KBM-7 (cell line): Measurements from ENCODE around the gene GFER.
"Not testable (repeated sequence)": the region's sequence is repeated elsewhere in the genome, so short reads cannot be mapped to it uniquely, and the experiment has no call there.

Experiments used
- DNase-seq: peaks from one replicate; pipeline ENCODE4 v3.0.0-alpha.2; 2015
- in situ Hi-C: fragments of 300-500 bp; cut with MboI; formaldehyde crosslinking; loops from 2 replicates; pipeline ENCODE4 v1.14.3; 2020; ENCODE audit warnings: low sequenced_read_pairs, low pct_unique_long_range_greater_than_20kb, mixed read lengths

The GFER gene

DNA sequence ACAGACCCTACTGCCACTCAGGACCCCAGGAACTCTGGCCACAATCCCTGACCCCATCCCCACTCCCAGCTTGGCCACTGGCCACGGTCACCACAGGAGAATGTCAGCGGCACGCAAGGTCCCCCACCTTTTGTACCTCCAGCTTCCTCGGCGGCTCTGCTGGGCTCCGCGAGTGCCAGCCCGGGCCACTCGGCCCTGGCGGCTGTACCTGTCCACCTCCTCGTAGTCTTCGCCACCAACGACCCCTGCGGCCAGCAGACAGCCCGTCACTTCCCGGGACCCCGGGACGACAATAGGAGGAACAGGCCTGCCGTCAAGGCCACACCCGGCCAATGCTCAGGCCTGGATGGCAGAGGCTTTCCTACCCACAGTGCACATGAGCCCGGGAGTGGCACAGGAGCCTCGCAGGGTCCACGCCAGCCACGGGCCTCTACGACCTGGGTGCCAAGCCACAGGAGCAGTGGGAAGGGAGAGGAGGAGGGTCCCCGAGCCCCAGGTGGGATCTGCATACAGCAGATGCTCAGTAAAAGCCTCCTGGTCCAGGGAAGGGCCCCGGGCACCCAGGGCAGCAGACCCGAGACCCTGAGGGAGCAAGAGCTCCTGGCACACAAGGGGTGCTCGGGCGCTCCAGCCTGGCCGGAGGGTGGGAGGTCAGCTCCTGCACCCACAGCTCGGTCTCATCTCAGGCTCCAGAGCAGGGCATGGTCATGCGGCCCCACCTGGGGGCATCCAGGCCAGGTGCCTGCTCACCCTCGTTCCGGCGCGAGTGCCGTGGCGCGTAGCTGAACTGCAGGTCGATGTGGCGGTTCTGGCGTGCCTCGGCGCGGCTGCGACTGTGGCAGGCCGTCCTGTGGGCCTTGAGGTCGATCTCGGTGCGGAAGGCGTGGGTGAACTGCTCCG is 17.7 kb downstream of the GFER start:
- in situ Hi-C loops: no loop called here
- DNase-seq: no peak

- in situ Hi-C loops: no loop called here
- DNase-seq: no peak
Measured at GRCh38 chr16:2002406-2003230, 18.6 kb downstream of the GFER start.

DNA sequence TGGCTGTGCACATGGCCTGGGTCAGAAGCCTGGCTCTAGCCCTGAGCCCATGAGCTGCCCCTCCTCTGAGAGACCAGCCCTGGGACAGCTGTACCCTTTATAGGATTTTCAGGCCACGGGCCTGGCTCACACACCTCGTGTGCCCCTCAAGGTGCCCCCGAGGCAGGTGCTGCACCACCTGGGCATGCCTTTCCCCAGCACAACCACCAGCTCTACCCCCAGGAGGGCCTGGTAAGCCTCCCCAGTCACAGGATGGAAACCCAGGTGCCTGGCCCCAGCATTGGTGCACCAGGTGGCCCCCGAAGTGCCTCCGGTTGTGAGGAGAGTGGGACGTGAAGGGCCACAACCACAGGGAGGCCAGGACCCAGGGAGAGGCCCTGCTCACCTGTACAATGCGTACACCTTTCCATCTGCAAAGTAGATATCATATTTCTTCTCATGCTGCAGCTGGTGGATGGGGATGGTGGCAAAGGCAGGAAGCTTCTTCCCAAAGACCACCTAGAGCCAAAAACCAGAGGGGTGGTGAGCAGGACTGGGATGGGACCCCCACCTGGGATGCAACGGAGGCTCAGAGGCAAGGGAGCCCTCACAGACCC is 19.3 kb downstream of the GFER start:
- in situ Hi-C loops: no loop called here

DNA sequence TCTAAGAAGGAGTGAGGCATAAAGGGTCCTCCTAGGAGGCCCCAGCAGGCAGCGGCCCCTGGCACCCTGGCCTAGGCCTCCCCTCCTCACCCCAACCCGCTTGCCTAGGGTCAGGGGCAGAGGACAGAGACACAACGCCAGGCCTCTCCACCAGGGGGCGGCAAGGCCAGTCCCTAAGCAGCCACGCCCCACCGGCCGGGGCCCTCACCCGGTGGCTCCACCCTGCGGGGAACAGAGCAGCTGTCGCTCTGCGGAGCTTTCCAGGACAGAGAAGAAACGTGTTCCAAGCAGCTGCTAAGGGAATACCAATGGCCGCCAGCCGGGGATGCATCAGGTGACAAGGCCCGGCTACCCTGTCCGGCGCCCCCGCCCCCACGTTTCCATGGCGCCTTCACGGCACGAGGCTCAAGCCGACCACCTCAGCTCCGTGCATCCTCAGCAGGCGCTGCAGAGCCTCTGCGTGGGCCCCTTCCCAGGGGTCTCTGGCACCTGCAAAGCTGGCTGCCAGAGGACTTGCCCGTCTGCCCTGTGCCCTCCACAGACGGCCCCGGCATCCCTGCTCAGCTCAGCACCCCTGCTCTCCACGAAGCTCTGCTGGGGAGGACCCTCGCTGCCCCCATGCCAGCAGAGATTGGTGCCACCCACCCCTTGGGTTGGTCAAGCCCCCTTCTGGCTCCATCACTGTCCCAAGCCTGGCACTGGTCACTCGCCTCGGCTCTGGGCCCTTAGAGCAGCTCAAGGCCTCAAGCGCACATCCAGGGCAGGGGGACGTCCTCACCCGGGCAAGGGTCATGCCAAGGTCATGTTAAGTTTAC is 20.0 kb downstream of the GFER start:
- peak; percentile 91 for DNase-seq

More for the DNA sequence above, 19.3 kb downstream of the GFER start:
- no peak for DNase-seq

GRCh38 chr16:2004795-2005517 is 21.0 kb downstream of the GFER start:
- in situ Hi-C loops: no loop called here
- no peak for DNase-seq

More for the DNA sequence above, 20.0 kb downstream of the GFER start:
- in situ Hi-C loops: no loop called here

- no peak for DNase-seq
- in situ Hi-C loops: no loop called here
Measured at GRCh38 chr16:2005646-2006045, 21.7 kb downstream of the GFER start.

DNA sequence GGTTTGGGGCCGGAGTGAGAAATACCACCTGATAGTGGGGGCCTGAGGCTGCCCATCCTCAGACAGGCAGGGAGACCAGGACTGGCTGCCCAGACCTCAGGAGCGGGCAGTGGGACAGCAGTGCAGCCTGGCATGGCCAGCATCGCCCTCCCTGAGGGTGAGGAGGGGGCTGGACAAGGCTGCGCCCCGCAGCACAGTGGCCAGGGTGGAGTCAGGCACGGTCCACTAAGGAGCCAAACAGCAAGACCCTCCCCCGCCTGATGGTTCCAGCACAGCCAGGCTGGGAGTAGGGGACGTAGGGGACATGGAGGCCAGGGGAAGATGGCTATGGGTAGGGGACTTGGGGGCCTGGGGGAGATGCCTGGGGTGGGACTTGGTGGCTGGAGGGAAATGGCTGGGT is 22.3 kb downstream of the GFER start:
- no peak for DNase-seq
- in situ Hi-C loops: no loop called here

GRCh38 chr16:2007081-2007836 is 23.3 kb downstream of the GFER start:
- in situ Hi-C loops: no loop called here
- no peak for DNase-seq

DNA sequence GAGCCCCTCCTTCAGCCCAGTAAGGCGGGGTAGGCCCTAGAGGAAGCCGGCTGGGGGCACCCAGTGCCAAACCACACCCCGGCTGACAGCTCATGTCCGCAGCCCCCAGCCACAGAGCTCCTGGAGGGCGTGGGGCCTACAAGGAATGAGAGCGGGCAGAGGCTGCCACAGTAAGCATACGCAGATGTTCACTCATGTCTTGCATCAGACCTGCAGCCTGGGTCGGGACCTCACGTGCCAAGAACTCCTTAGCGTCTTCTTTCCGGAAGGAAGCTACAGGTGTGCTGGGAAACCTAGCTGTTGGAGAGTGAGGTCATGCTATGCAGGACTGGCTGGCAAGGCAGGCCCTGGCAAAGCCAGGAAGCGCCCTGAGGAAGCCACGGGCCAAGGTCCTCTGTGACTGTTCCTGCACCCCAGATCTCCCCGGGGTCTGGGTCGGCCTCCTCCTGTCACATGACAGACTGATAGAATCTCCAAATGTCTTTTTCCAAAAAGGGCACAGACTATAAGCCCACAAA is 24.1 kb downstream of the GFER start:
- peak; percentile 71 for DNase-seq
- in situ Hi-C loops: no loop called here

GRCh38 chr16:2008631-2009163 is 24.7 kb downstream of the GFER start:
- peak; percentile 49 for DNase-seq
- in situ Hi-C loops: no loop called here

- in situ Hi-C loops: no loop called here
- DNase-seq: no peak
Measured at GRCh38 chr16:2009164-2009711, 25.2 kb downstream of the GFER start.

- DNase-seq: peak; percentile 82
- in situ Hi-C loops: no loop called here
Measured at GRCh38 chr16:2009791-2010510, 26.0 kb downstream of the GFER start, which contains the start of gene ZNF598. TSS of gene ZNF598 (minus strand) at chr16:2009821.

DNA sequence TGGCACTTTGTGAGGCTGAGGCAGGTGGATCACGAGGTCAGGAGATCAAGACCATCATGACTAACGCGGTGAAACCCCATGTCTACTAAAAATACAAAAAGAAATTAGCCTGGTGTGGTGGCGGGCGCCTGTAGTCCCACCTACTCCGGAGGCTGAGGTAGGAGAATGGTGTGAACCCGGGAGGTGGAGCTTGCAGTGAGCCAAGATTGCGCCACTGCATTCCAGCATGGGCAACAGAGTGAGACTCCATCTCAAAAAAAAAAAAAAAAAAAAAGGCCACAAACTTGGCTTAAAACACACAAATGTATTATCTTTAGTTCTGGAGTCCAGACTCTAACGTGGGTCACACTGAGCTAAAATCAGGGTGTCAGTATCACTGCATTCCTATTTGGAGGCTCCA is 27.7 kb downstream of the GFER start:
- DNase-seq, in situ Hi-C loops: not testable (repeated sequence)

DNA sequence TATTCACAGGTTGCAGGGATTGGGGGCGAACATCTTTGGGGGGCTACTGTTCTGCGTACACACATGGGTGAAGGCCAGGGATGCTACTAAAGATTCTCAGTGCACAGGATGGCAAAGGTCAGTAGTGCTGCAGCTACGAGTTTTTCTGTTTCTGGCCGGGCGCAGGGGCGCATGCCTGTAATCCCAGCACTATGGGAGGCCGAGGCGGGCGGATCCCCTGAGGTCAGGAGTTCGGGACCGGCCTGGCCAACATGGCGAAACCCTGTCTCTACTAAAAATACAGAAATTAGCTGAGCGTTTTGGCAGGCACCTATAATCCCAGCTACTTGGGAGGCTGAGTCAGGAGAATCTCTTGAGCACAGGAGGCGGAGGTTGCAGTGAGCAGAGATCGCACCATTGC is 29.5 kb downstream of the GFER start:
- in situ Hi-C loops: no loop called here
- no peak for DNase-seq

GRCh38 chr16:2015117-2015946 is 31.3 kb downstream of the GFER start:
- no peak for DNase-seq
- in situ Hi-C loops: no loop called here

- in situ Hi-C loops: no loop called here
Measured at GRCh38 chr16:2015947-2016208, 31.9 kb downstream of the GFER start.

More at GRCh38 chr16:2015947-2016208, 31.9 kb downstream of the GFER start:
- DNase-seq: no peak
